ENCODE measurements around the gene RBBP7. TPM values are rescaled to one million over a fixed set of nuclear protein-coding genes. Genes with fewer than 3 reads are reported as not detected.

The RBBP7 gene
- total RNA-seq, 1 experiment from 2014 or later: 146 TPM

DNA sequence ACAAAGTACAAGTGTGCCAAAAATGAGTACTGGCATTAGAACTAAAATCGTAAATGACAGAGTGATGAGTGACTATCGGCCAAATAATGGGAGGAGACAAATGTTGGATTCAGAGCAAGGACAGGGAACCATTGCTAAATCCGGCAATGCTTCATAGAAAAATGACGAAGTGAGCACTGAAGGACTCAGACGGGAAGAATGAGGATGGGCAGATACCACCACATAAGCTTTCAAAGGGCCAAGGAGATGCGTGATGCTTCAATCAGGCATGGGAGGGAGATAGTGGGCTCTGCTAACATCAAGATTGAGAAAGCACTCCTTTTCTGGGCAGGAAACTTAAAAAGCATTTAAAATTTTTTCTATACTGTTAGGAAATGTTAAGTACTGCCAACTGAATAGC is 21.6 kb downstream of the RBBP7 start:
- Histone ChIP-seq H3K4me3 (replicated peaks in 1 of 2; ENCODE audit: low read depth in 1 of 2, low read length in 2 of 2) (no peak overlapping the region), H3K4me1 (ENCODE audit: control insufficient read depth in 1 of 2, insufficient read depth in 2 of 2, low read length in 2 of 2) (no peaks in the 10 kb centered on the region), H3K9me3 (ENCODE audit: control insufficient read depth in 1 of 2, insufficient read depth in 1 of 2, low read depth in 1 of 2, low read length in 2 of 2) (no peaks in the 10 kb centered on the region), H3K9me2 (ENCODE audit: insufficient read depth) (no peaks in the 10 kb centered on the region), H3K79me2 (ENCODE audit: insufficient read depth, low read length) (peaks cover 27% of the 10 kb centered on the region), H4K20me1 (ENCODE audit: insufficient read depth) (no peaks in the 10 kb centered on the region), H3K27me3 (ENCODE audit: insufficient read depth, low read length) (no peaks in the 10 kb centered on the region), H3K27ac (ENCODE audit: low read depth, low read length) (no peak overlapping the region), H3K4me2 (ENCODE audit: low read length) (no peak overlapping the region), H2AFZ (ENCODE audit: low read depth, low read length, poor library complexity, severe bottlenecking) (no peak overlapping the region), H3K9ac (ENCODE audit: low read length) (no peak overlapping the region), H3K36me3 (ENCODE audit: control insufficient read depth in 1 of 2, insufficient read depth in 2 of 2, low read length in 2 of 2) (peaks cover 12 to 21% of the 10 kb centered on the region in 2 experiments; a peak in 2 of 4 replicates)
- BruUV-seq (replicated peaks): no TSS peak
- TF ChIP-seq RAD21 (IDR thresholded peaks at IDR 0.05; ENCODE audit: low read depth): no peak
- TF ChIP-seq SIN3A (IDR thresholded peaks at IDR 0.05; ENCODE audit: low read depth): no peak
- no peak for TF ChIP-seq ELF1 (IDR thresholded peaks at IDR 0.05; ENCODE audit: borderline replicate concordance, low read depth)
- TF ChIP-seq, protein P1, sequence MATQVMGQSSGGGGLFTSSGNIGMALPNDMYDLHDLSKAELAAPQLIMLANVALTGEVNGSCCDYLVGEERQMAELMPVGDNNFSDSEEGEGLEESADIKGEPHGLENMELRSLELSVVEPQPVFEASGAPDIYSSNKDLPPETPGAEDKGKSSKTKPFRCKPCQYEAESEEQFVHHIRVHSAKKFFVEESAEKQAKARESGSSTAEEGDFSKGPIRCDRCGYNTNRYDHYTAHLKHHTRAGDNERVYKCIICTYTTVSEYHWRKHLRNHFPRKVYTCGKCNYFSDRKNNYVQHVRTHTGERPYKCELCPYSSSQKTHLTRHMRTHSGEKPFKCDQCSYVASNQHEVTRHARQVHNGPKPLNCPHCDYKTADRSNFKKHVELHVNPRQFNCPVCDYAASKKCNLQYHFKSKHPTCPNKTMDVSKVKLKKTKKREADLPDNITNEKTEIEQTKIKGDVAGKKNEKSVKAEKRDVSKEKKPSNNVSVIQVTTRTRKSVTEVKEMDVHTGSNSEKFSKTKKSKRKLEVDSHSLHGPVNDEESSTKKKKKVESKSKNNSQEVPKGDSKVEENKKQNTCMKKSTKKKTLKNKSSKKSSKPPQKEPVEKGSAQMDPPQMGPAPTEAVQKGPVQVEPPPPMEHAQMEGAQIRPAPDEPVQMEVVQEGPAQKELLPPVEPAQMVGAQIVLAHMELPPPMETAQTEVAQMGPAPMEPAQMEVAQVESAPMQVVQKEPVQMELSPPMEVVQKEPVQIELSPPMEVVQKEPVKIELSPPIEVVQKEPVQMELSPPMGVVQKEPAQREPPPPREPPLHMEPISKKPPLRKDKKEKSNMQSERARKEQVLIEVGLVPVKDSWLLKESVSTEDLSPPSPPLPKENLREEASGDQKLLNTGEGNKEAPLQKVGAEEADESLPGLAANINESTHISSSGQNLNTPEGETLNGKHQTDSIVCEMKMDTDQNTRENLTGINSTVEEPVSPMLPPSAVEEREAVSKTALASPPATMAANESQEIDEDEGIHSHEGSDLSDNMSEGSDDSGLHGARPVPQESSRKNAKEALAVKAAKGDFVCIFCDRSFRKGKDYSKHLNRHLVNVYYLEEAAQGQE (IDR thresholded peaks at IDR 0.05; ENCODE audit: low read depth): no peak
- no peak for TF ChIP-seq POLR2AphosphoS5 (IDR thresholded peaks at IDR 0.05; ENCODE audit: low read depth, low read length)
- no peak for TF ChIP-seq TCF7L2 (IDR thresholded peaks at IDR 0.05; ENCODE audit: borderline replicate concordance, extremely low read depth, insufficient read depth, insufficient read length)
- TF ChIP-seq EGR1 (IDR thresholded peaks at IDR 0.05; ENCODE audit: low read depth): no peak
- TF ChIP-seq, protein P2, sequence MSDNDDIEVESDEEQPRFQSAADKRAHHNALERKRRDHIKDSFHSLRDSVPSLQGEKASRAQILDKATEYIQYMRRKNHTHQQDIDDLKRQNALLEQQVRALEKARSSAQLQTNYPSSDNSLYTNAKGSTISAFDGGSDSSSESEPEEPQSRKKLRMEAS (IDR thresholded peaks at IDR 0.05): no peak
- no peak for TF ChIP-seq FOSL1 (IDR thresholded peaks at IDR 0.05; ENCODE audit: low read depth)
- TF ChIP-seq CBX3 (IDR thresholded peaks at IDR 0.05; ENCODE audit: low read depth): no peak
- TF ChIP-seq, protein P3, sequence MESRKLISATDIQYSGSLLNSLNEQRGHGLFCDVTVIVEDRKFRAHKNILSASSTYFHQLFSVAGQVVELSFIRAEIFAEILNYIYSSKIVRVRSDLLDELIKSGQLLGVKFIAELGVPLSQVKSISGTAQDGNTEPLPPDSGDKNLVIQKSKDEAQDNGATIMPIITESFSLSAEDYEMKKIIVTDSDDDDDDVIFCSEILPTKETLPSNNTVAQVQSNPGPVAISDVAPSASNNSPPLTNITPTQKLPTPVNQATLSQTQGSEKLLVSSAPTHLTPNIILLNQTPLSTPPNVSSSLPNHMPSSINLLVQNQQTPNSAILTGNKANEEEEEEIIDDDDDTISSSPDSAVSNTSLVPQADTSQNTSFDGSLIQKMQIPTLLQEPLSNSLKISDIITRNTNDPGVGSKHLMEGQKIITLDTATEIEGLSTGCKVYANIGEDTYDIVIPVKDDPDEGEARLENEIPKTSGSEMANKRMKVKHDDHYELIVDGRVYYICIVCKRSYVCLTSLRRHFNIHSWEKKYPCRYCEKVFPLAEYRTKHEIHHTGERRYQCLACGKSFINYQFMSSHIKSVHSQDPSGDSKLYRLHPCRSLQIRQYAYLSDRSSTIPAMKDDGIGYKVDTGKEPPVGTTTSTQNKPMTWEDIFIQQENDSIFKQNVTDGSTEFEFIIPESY (IDR thresholded peaks at IDR 0.05; ENCODE audit: extremely low read depth, insufficient replicate concordance, low read length): no peak
- TF ChIP-seq EZH2 (IDR thresholded peaks at IDR 0.05): no peak
- TF ChIP-seq SP1 (IDR thresholded peaks at IDR 0.05; ENCODE audit: low read depth): no peak
- TF ChIP-seq ZFX (IDR thresholded peaks at IDR 0.05): no peak
- TF ChIP-seq JUND (IDR thresholded peaks at IDR 0.05): no peak
- no peak for TF ChIP-seq SRF (IDR thresholded peaks at IDR 0.05; ENCODE audit: low read depth)
- no peak for TF ChIP-seq YY1 (IDR thresholded peaks at IDR 0.05; ENCODE audit: extremely low read depth, insufficient replicate concordance, low read depth, low read length)
- TF ChIP-seq EZH2phosphoT487 (IDR thresholded peaks at IDR 0.05; ENCODE audit: borderline replicate concordance): no peak
- TF ChIP-seq POLR2A (IDR thresholded peaks at IDR 0.05; ENCODE audit: borderline replicate concordance, extremely low read depth, insufficient read depth, insufficient read length): no peak
- TF ChIP-seq, protein P4, sequence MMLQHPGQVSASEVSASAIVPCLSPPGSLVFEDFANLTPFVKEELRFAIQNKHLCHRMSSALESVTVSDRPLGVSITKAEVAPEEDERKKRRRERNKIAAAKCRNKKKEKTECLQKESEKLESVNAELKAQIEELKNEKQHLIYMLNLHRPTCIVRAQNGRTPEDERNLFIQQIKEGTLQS (IDR thresholded peaks at IDR 0.05): no peak
- intact Hi-C loops (cut with micrococcal nuclease): no loop called here
- POLR2A ChIA-PET: no interaction called here
- CTCF ChIA-PET: no interaction called here
- RAD21 ChIA-PET (ENCODE audit: low non-redundant PET in 1 of 2, low total read pairs in 2 of 2, uncharacterized antibody in 2 of 2, unreplicated experiment in 2 of 2): no interaction called here
- ATAC-seq (no peak), DNase-seq (ENCODE audit: low read depth, low spot score) (no peak)

Data from HCT116 (cell line).